ENCODE data around the gene OR13F1.
"Not testable (repeated sequence)": the region's sequence is repeated elsewhere in the genome, so short reads cannot be mapped to it uniquely, and the experiment has no call there.

Gene OR13F1

DNA sequence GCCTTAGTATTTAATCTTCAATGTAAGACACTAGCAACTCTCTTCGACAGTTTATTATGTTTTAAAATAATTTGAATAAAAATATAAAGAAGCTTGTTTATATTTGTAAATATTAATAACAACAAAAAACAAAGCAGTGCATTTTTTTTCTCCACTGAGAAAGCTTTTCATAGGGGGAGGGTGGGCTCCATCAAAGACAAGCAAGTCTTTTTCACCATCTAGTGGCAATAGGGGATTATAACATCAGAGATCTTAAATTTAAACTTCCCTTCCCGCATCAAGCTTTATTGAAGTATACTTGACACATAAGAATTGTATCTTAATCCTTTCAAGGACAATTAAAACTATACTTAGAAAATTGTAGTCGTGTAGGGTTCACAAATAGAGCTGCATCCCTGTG is 9.3 kb upstream of the OR13F1 start:
- no peak overlapping the region for H3K27ac Mint-ChIP-seq
- H3K36me3 Mint-ChIP-seq (ENCODE audit: low read depth), result no peaks in the 10 kb centered on the region
- TF ChIP-seq, protein P1, sequence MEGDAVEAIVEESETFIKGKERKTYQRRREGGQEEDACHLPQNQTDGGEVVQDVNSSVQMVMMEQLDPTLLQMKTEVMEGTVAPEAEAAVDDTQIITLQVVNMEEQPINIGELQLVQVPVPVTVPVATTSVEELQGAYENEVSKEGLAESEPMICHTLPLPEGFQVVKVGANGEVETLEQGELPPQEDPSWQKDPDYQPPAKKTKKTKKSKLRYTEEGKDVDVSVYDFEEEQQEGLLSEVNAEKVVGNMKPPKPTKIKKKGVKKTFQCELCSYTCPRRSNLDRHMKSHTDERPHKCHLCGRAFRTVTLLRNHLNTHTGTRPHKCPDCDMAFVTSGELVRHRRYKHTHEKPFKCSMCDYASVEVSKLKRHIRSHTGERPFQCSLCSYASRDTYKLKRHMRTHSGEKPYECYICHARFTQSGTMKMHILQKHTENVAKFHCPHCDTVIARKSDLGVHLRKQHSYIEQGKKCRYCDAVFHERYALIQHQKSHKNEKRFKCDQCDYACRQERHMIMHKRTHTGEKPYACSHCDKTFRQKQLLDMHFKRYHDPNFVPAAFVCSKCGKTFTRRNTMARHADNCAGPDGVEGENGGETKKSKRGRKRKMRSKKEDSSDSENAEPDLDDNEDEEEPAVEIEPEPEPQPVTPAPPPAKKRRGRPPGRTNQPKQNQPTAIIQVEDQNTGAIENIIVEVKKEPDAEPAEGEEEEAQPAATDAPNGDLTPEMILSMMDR (IDR thresholded peaks at IDR 0.05; ENCODE audit: unreplicated experiment in 3 of 3), result peak; percentile 41 to 48 (median 46)
- H3K4me3 Mint-ChIP-seq, result no peak overlapping the region
- H3K27me3 Mint-ChIP-seq (ENCODE audit: low read depth), result no peaks in the 10 kb centered on the region
- no peaks in the 10 kb centered on the region for H3K9me3 Mint-ChIP-seq
- no peaks in the 10 kb centered on the region for H3K4me1 Mint-ChIP-seq

GRCh38 chr9:104503440-104503839 is 623 bp upstream of the OR13F1 start:
- TF ChIP-seq, protein P1 (IDR thresholded peaks at IDR 0.05; ENCODE audit: unreplicated experiment in 3 of 3), result no peak
- Mint-ChIP-seq H3K4me1 (no peaks in the 10 kb centered on the region), H3K36me3 (ENCODE audit: low read depth) (no peaks in the 10 kb centered on the region), H3K27me3 (ENCODE audit: low read depth) (peaks cover 8% of the 10 kb centered on the region), H3K4me3 (no peak overlapping the region), H3K27ac (no peak overlapping the region), H3K9me3 (no peaks in the 10 kb centered on the region)

- Mint-ChIP-seq H3K4me3 (no peak overlapping the region), H3K9me3 (no peaks in the 10 kb centered on the region), H3K36me3 (ENCODE audit: low read depth) (no peaks in the 10 kb centered on the region), H3K4me1 (no peaks in the 10 kb centered on the region), H3K27ac (no peak overlapping the region), H3K27me3 (ENCODE audit: low read depth) (peaks cover 8% of the 10 kb centered on the region)
- TF ChIP-seq, protein P1 (IDR thresholded peaks at IDR 0.05; ENCODE audit: unreplicated experiment in 3 of 3), result no peak
Measured at GRCh38 chr9:104506565-104506964, 2.5 kb downstream of the OR13F1 start.

DNA sequence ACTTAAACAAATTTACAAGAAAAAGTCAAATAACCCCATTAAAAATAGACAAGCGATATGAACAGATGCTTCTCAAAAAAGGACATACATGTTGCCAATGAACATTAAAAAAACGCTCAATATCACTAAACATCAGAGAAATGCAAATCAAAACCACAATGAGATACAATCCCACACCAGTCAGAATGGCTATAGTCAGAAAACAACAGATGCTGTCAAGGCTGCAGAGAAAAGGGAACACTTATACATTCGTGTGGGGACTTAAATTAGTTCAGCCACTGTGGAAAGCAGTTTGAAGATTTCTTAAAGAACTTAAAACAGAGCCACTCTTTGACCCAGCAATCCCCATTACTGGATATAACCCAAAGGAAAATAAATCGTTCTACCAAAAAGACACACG is 10.8 kb downstream of the OR13F1 start:
- Mint-ChIP-seq H3K4me3 (no peak overlapping the region), H3K27ac (no peak overlapping the region), H3K36me3 (ENCODE audit: low read depth) (no peaks in the 10 kb centered on the region), H3K9me3 (no peaks in the 10 kb centered on the region), H3K27me3 (ENCODE audit: low read depth) (no peaks in the 10 kb centered on the region), H3K4me1 (no peaks in the 10 kb centered on the region)
- TF ChIP-seq, protein P1 (IDR thresholded peaks at IDR 0.05; ENCODE audit: unreplicated experiment in 3 of 3), result no peak

DNA sequence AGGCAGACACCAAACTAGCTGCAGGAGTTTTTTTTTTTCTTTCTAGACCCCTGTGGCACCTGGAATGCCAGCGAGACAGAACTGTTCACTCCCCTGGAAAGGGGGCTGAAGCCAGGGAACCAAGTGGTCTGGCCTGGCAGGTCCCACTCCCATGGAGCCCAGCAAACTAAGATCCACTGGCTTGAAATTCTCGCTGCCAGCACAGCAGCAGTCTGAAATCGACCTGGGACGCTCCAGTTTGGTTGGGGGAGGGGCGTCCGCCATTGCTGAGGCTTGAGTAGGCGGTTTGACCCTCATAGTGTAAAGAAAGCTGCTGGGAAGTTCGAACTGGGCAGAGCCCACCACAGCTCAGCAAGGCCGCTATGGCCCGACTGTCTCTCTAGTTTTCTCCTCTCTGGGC is 16.2 kb downstream of the OR13F1 start:
- not testable (repeated sequence) for H3K9me3 Mint-ChIP-seq; H3K27me3 Mint-ChIP-seq (ENCODE audit: low read depth); H3K4me1 Mint-ChIP-seq; H3K4me3 Mint-ChIP-seq; H3K27ac Mint-ChIP-seq; H3K36me3 Mint-ChIP-seq (ENCODE audit: low read depth)

GRCh38 chr9:104527109-104527508 is 23.0 kb downstream of the OR13F1 start, which contains the start of gene OR13C4:
OR13C4 (minus strand) TSS chr9:104527209; CDS start chr9:104527209, 0 bp downstream.
- TF ChIP-seq, protein P1 (IDR thresholded peaks at IDR 0.05; ENCODE audit: unreplicated experiment in 3 of 3), result no peak
- Mint-ChIP-seq H3K27me3 (ENCODE audit: low read depth) (no peaks in the 10 kb centered on the region), H3K9me3 (no peaks in the 10 kb centered on the region), H3K4me1 (no peaks in the 10 kb centered on the region), H3K4me3 (no peak within 1 kb of the TSS), H3K27ac (no peak within 1 kb of the TSS), H3K36me3 (ENCODE audit: low read depth) (no peaks in the 10 kb centered on the region)
